HG03108 (cell line): Measurements from ENCODE around the gene LAMA2.

ENCODE experiments used
- ATAC-seq: cut with Tn5 transposase; IDR thresholded peaks from one replicate; pipeline ENCODE4 v1.9.1; 2021; ENCODE audit warnings: moderate library complexity; ENCODE audit not compliant: unreplicated experiment

The LAMA2 gene

GRCh38 chr6:129416337-129416990 lies 533.5 kb downstream of the LAMA2 start:
- no peak for ATAC-seq

- no peak for ATAC-seq
Measured at GRCh38 chr6:129417416-129418086, 534.6 kb downstream of the LAMA2 start.

GRCh38 chr6:129419324-129419723 lies 536.4 kb downstream of the LAMA2 start:
- ATAC-seq, result no peak

GRCh38 chr6:129426343-129426742 lies 543.4 kb downstream of the LAMA2 start:
- no peak for ATAC-seq

- no peak for ATAC-seq
Measured at GRCh38 chr6:129429956-129430355, 547.0 kb downstream of the LAMA2 start.

GRCh38 chr6:129432738-129433137 lies 549.8 kb downstream of the LAMA2 start:
- no peak for ATAC-seq

GRCh38 chr6:129434091-129434490 lies 551.2 kb downstream of the LAMA2 start:
- ATAC-seq, result no peak

GRCh38 chr6:129440691-129441090 lies 557.8 kb downstream of the LAMA2 start:
- no peak for ATAC-seq

GRCh38 chr6:129444683-129445082 lies 561.7 kb downstream of the LAMA2 start:
- no peak for ATAC-seq

- ATAC-seq, result no peak
Measured at GRCh38 chr6:129446272-129447197, 563.6 kb downstream of the LAMA2 start.

GRCh38 chr6:129447198-129447565 lies 564.2 kb downstream of the LAMA2 start:
- ATAC-seq, result no peak

GRCh38 chr6:129448965-129449364 lies 566.0 kb downstream of the LAMA2 start:
- peak; percentile 100 for ATAC-seq

- no peak for ATAC-seq
Measured at GRCh38 chr6:129451187-129451586, 568.2 kb downstream of the LAMA2 start.

- no peak for ATAC-seq
Measured at GRCh38 chr6:129453073-129453472, 570.1 kb downstream of the LAMA2 start.

- ATAC-seq, result no peak
Measured at GRCh38 chr6:129454488-129454887, 571.5 kb downstream of the LAMA2 start.

- no peak for ATAC-seq
Measured at GRCh38 chr6:129455126-129455769, 572.3 kb downstream of the LAMA2 start.

GRCh38 chr6:129460221-129460620 lies 577.3 kb downstream of the LAMA2 start:
- ATAC-seq, result no peak

- no peak for ATAC-seq
Measured at GRCh38 chr6:129469070-129469662, 586.2 kb downstream of the LAMA2 start.

GRCh38 chr6:129472239-129472638 lies 589.3 kb downstream of the LAMA2 start:
- ATAC-seq, result no peak

- ATAC-seq, result no peak
Measured at GRCh38 chr6:129473546-129473945, 590.6 kb downstream of the LAMA2 start.
